Keratinocyte (primary cell): Measurements from ENCODE around the gene CACNA1F. TPM values are rescaled to one million over a fixed set of nuclear protein-coding genes. Genes with fewer than 3 reads are reported as not detected.
A peak's percentile ranks its signal among the peaks of the same experiment; 100 is the strongest.

ENCODE experiments used
- DNase-seq: peaks from one replicate; pipeline ENCODE4 v3.0.0-alpha.2; 2011; ENCODE audit warnings: low read depth, missing footprints, low spot score
- FAIRE-seq: peaks from 2 replicates; lab custom pipeline; 2011; peaks lifted over from hg19 to GRCh38; lab: Jason Lieb, UNC
- H2AFZ ChIP-seq: 2 replicates; pipeline ENCODE4 v1.6.0; 2012; ENCODE audit warnings: low read length, control low read depth, inconsistent platforms; ENCODE audit not compliant: control insufficient read depth
- H3K27ac ChIP-seq: 2 replicates; pipeline ENCODE4 v1.5.1; 2011; ENCODE audit warnings: low read length; ENCODE audit not compliant: control insufficient read depth, insufficient read depth
- H3K27me3 ChIP-seq: 3 replicates; pipeline ENCODE4 v1.6.0; 2011; ENCODE audit warnings: low read length; ENCODE audit not compliant: control insufficient read depth, insufficient read depth; ENCODE audit errors: extremely low read depth
- H3K36me3 ChIP-seq, 2 experiments: 2 replicates in 1 of 2; 3 replicates in 1 of 2; pipeline ENCODE4 v1.5.1; 2011; ENCODE audit warnings: low read length in 2 of 2, mild to moderate bottlenecking in 1 of 2; ENCODE audit not compliant: control insufficient read depth in 2 of 2, insufficient read depth in 2 of 2; ENCODE audit errors: extremely low read depth in 1 of 2
- H3K4me1 ChIP-seq: 3 replicates; pipeline ENCODE4 v1.5.1; 2011; ENCODE audit warnings: low read length; ENCODE audit not compliant: control insufficient read depth, insufficient read depth; ENCODE audit errors: extremely low read depth
- H3K4me2 ChIP-seq: 3 replicates; pipeline ENCODE4 v1.6.0; 2011; ENCODE audit warnings: low read depth, low read length; ENCODE audit not compliant: control insufficient read depth, insufficient read depth; ENCODE audit errors: extremely low read depth
- H3K4me3 ChIP-seq, 3 experiments: fragments of 200-600 bp in 1 of 3; sonication (generic) in 1 of 3; 2 replicates in 2 of 3; 3 replicates in 1 of 3; pipeline ENCODE4 v1.5.1; 2011 to 2016; ENCODE audit warnings: low read length in 3 of 3, mild to moderate bottlenecking in 3 of 3, control low read depth in 2 of 3, inconsistent platforms in 1 of 3, low read depth in 1 of 3, mixed read lengths in 1 of 3, mixed run types in 1 of 3, moderate library complexity in 1 of 3; ENCODE audit not compliant: control insufficient read depth in 2 of 3, insufficient read depth in 2 of 3; ENCODE audit errors: extremely low read depth in 1 of 3
- H3K79me2 ChIP-seq: 2 replicates; pipeline ENCODE4 v1.6.0; 2012; ENCODE audit warnings: low read length; ENCODE audit not compliant: control insufficient read depth, insufficient read depth
- H3K9ac ChIP-seq: 3 replicates; pipeline ENCODE4 v1.6.0; 2011; ENCODE audit warnings: low read length; ENCODE audit not compliant: control insufficient read depth, insufficient read depth; ENCODE audit errors: extremely low read depth
- H3K9me1 ChIP-seq: 3 replicates; pipeline ENCODE4 v1.6.0; 2011; ENCODE audit warnings: low read length; ENCODE audit not compliant: control insufficient read depth, insufficient read depth; ENCODE audit errors: extremely low read depth
- H3K9me3 ChIP-seq: 2 replicates; pipeline ENCODE4 v1.5.1; 2012; ENCODE audit warnings: low read depth, low read length; ENCODE audit not compliant: control insufficient read depth
- H4K20me1 ChIP-seq: 3 replicates; pipeline ENCODE4 v1.6.0; 2011; ENCODE audit warnings: low read length; ENCODE audit not compliant: control insufficient read depth, insufficient read depth; ENCODE audit errors: extremely low read depth
- CTCF ChIP-seq, 3 experiments: IDR thresholded peaks in 1 of 3; conservative IDR thresholded peaks in 1 of 3; optimal IDR thresholded peaks in 1 of 3; 2 replicates in 2 of 3; 3 replicates in 1 of 3; pipeline versions ENCODE3 to v1.5.1; 2011; ENCODE audit warnings: low read length in 3 of 3, mild to moderate bottlenecking in 3 of 3, moderate library complexity in 2 of 3, control low read depth in 1 of 3, inconsistent platforms in 1 of 3; ENCODE audit not compliant: insufficient read depth in 2 of 3; ENCODE audit errors: extremely low read depth in 1 of 3
- EZH2 ChIP-seq: IDR thresholded peaks from one replicate; pipeline ENCODE4 v1.6.1; 2012; ENCODE audit warnings: inconsistent platforms, mild to moderate bottlenecking, low read length, moderate library complexity
- dilution Hi-C: fragments of 300-500 bp; cut with MboI; formaldehyde crosslinking; loops from one replicate; pipeline ENCODE4 v1.7.0; 2020; ENCODE audit warnings: low sequenced_read_pairs; ENCODE audit not compliant: extremely low pct_ligation_motif_present
- polyA plus RNA-seq, 5 experiments: library from polyadenylated mRNA; depleted of rRNA in 3 of 5; stranded (reverse) in 3 of 5; stranded (forward) in 1 of 5; unstranded in 1 of 5; fragments of >200 nt; gene quantifications; 1 replicate in 1 of 5; 2 replicates in 3 of 5; 3 replicates in 1 of 5; pipeline versions ENCODE4 v1.2.1 to v1.2.3, GENCODE V29; 2011 to 2012; ENCODE audit warnings: missing spikeins in 2 of 5, low read depth in 1 of 5, low replicate concordance in 1 of 5

Gene CACNA1F
- polyA plus RNA-seq, 1 donor (not counting 4 experiments of a cell fraction or from before 2014, with no cell fraction given): not detected

GRCh38 chrX:49193542-49193964 lies 39.6 kb downstream of the CACNA1F start:
- Histone ChIP-seq H3K4me3 (no peak overlapping the region), H3K9me3 (no peaks in the 10 kb centered on the region), H3K9me1 (no peaks in the 10 kb centered on the region), H2AFZ (no peak overlapping the region), H3K27ac (no peak overlapping the region), H3K9ac (no peak overlapping the region), H3K79me2 (no peaks in the 10 kb centered on the region), H3K27me3 (no peaks in the 10 kb centered on the region), H3K4me1 (no peaks in the 10 kb centered on the region), H4K20me1 (no peaks in the 10 kb centered on the region), H3K36me3 (no peaks in the 10 kb centered on the region), H3K4me2 (no peak overlapping the region)
- FAIRE-seq (no peak), DNase-seq (no peak)
- no peak for TF ChIP-seq EZH2
- TF ChIP-seq CTCF (optimal IDR thresholded peaks at IDR 0.05 in 1 of 3, IDR thresholded peaks at IDR 0.05 in 1 of 3, conservative IDR thresholded peaks at IDR 0.05 in 1 of 3; ENCODE audit: extremely low read depth in 1 of 3, insufficient read depth in 2 of 3, low read length in 3 of 3): no peak
- dilution Hi-C loops: no loop called here

- H3K9me3 ChIP-seq: no peaks in the 10 kb centered on the region
- H3K27me3 ChIP-seq: no peaks in the 10 kb centered on the region
- no peaks in the 10 kb centered on the region for H3K4me1 ChIP-seq
- FAIRE-seq (no peak), DNase-seq (no peak)
- H3K27ac ChIP-seq: no peak overlapping the region
- no peaks in the 10 kb centered on the region for H3K9me1 ChIP-seq
- TF ChIP-seq CTCF (optimal IDR thresholded peaks at IDR 0.05 in 1 of 3, IDR thresholded peaks at IDR 0.05 in 1 of 3, conservative IDR thresholded peaks at IDR 0.05 in 1 of 3; ENCODE audit: extremely low read depth in 1 of 3, insufficient read depth in 2 of 3, low read length in 3 of 3) (peak in 2 of 3 experiments; percentile 54 to 55), EZH2 (no peak)
- H3K36me3 ChIP-seq: no peaks in the 10 kb centered on the region
- H3K4me3 ChIP-seq: no peak overlapping the region
- dilution Hi-C loops: no loop called here
- H2AFZ ChIP-seq: no peak overlapping the region
- H3K4me2 ChIP-seq: no peak overlapping the region
- no peak overlapping the region for H3K9ac ChIP-seq
- H3K79me2 ChIP-seq: no peaks in the 10 kb centered on the region
- no peaks in the 10 kb centered on the region for H4K20me1 ChIP-seq
Measured at GRCh38 chrX:49192722-49193328, 40.3 kb downstream of the CACNA1F start.
